Measurements from ENCODE around the gene BRD3.

GRCh38 chr9:134035041-134036039, 32.5 kb downstream of the BRD3 start:
- TF ChIP-seq POLR2A (IDR thresholded peaks at IDR 0.05; ENCODE audit: low read length) (no peak), GATA1 (IDR thresholded peaks at IDR 0.05; ENCODE audit: low read depth, low read length) (no peak)

Data from erythroblast (primary cell).